NB4 (cell line): ENCODE results near the gene MOB3B.

Experiments
- DNase-seq: peaks from one replicate; pipeline ENCODE4 v3.0.0; 2010; ENCODE audit warnings: low read depth
- H3K4me3 ChIP-seq: one replicate; pipeline ENCODE4 v1.5.1; 2011; ENCODE audit warnings: mild to moderate bottlenecking, low read depth, low read length, moderate library complexity
- MYC ChIP-seq: IDR thresholded peaks from 2 replicates; pipeline ENCODE4 v1.6.1; 2011; ENCODE audit warnings: low read depth, low read length
- POLR2A ChIP-seq: IDR thresholded peaks from 2 replicates; pipeline ENCODE4 v1.6.1; 2011; ENCODE audit warnings: mild to moderate bottlenecking; ENCODE audit not compliant: insufficient read length; ENCODE audit errors: extremely low read depth
- TF ChIP-seq, protein P1 (sequence below): IDR thresholded peaks from 2 replicates; pipeline ENCODE4 v1.6.1; 2011; ENCODE audit warnings: low read depth, low read length
- TF ChIP-seq, protein P2 (sequence below): IDR thresholded peaks from one replicate; pipeline ENCODE4 v1.5.1; 2012; ENCODE audit warnings: low read depth, low read length

MOB3B gene

DNA sequence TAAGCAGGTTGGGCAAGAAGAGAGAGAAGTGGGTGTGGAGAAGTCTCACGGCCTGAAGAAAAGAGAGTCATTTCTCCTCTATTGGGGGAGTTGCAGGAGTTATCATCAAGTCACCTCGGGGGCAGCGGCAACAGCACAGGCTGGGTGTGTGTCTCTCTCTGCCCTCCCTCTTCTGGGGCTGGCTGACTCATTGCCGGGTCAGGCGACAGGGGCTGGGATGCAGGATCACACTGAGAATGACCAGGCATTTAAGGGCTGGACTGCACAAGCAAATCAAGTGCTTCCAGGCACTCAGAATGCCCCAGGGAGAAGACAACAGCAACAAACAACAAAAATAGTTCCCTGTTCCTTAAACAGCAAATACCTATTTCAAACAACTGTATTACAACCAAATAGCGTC, 226.4 kb downstream of the MOB3B start:
- TF ChIP-seq, protein P1, sequence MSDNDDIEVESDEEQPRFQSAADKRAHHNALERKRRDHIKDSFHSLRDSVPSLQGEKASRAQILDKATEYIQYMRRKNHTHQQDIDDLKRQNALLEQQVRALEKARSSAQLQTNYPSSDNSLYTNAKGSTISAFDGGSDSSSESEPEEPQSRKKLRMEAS: no peak
- TF ChIP-seq, protein P2, sequence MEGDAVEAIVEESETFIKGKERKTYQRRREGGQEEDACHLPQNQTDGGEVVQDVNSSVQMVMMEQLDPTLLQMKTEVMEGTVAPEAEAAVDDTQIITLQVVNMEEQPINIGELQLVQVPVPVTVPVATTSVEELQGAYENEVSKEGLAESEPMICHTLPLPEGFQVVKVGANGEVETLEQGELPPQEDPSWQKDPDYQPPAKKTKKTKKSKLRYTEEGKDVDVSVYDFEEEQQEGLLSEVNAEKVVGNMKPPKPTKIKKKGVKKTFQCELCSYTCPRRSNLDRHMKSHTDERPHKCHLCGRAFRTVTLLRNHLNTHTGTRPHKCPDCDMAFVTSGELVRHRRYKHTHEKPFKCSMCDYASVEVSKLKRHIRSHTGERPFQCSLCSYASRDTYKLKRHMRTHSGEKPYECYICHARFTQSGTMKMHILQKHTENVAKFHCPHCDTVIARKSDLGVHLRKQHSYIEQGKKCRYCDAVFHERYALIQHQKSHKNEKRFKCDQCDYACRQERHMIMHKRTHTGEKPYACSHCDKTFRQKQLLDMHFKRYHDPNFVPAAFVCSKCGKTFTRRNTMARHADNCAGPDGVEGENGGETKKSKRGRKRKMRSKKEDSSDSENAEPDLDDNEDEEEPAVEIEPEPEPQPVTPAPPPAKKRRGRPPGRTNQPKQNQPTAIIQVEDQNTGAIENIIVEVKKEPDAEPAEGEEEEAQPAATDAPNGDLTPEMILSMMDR: no peak
- TF ChIP-seq POLR2A (no peak), MYC (no peak)
- no peak overlapping the region for H3K4me3 ChIP-seq
- DNase-seq: peak; percentile 30

DNA sequence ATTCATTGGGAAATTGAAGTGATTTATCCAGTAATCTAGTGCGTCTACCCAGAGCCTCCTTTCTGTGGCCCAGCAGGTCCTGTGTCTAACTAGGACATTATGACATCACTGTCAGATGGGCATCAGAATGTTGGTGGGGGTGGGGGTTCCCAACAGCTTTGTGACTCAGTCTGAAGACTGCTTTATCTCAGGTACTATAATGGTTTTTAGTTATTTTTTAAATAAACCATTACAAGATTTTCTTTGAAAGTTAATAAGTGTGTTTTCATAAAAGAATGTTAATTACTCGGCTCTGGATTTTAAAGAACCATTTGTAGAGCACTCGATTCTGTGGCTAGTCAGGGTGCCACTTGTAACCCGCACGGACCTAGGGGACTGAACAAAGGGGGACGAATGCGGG, 232.6 kb downstream of the MOB3B start, which contains the start of gene EQTN:
Gene EQTN (minus strand): TSS at position 101 of the 400 bp plus-strand sequence. CDS start 95 bp downstream, at position 6.
- no peak for DNase-seq
- no peak within 1 kb of the TSS for H3K4me3 ChIP-seq
- TF ChIP-seq MYC (no peak), POLR2A (no peak)
- TF ChIP-seq, protein P1: no peak
- TF ChIP-seq, protein P2: no peak

DNA sequence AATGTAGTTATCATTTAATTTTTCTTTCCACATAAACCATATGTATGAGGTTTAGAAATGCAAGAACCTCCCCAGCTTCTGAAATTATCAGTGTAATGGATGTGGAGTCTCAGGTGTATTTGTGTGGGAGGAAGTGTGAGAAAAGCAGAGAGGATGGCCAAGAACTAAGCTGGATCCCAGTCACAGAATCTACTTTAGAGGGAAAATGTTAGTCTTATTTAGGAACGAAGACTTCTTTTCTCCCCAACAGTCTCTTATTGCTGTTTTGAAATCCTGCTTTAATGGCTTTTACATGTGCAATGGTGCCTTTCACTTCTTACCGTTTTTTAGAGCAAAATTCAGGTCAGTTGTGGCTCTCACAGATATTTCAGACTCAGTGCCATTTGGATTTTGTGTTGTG, 235.6 kb downstream of the MOB3B start:
- DNase-seq: no peak
- TF ChIP-seq POLR2A (no peak), MYC (no peak)
- TF ChIP-seq, protein P2: no peak
- TF ChIP-seq, protein P1: no peak
- no peak overlapping the region for H3K4me3 ChIP-seq

DNA sequence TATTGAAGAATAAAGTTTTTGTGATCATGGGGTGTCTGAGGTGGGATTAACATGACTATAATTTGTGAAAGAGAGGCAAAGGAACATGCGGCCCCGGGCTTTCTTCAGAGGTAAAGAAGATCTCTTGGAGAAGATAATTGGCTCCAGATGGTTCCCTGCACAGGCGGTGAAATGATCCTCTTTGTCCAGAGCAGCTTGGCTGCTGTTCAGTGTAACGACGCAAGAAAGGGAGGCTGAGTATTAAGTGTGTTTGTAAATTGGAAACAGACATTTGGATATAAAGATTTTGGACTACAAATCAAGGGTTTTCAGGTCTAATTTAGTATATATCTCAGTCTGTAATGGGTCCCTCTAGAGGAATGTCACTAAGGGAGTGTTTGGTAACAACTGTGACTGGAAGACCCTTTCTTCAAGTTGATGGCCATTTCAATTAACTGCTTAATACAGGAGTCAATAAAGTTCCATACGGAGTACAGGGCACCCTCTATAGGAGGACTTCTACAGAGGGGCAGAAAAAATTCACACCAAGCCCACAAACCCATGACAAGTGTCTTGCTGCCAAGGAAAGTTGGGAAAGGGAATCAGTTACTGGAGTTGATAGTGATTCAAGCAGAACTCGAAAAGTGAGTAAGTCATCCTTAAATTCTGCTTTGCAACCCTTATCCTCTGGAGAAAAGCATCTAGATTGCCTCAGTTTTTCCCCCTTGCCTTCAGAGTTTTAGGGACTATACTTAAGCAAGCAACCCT, 236.8 kb downstream of the MOB3B start:
- DNase-seq: no peak

DNA sequence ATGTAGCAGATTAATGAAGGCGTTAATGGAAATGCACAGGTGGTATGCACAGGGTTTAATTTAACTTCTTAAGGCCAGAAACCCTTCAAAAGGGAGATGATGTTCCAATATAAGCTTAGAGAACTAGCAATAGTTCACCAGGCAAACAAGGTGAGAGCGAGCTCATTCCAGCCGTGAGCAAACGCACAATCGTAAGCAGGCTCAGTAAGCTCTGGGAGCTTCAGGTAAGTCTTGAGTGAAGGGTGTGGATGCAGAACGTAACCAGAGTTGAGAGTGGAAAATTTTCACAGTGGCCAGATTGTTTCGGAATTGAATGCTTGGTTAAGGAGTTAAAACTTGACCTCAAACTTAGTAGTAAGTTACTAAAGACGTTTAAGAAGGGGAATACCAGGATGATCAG, 238.3 kb downstream of the MOB3B start:
- no peak for DNase-seq
- no peak for TF ChIP-seq MYC
- TF ChIP-seq, protein P1: no peak
- TF ChIP-seq, protein P2: no peak
- no peak for TF ChIP-seq POLR2A
- H3K4me3 ChIP-seq: no peak overlapping the region

More for the DNA sequence above, 236.8 kb downstream of the MOB3B start:
- H3K4me3 ChIP-seq: no peak overlapping the region
- TF ChIP-seq POLR2A (no peak), MYC (no peak)
- TF ChIP-seq, protein P2: no peak
- TF ChIP-seq, protein P1: no peak
